Head of caudate nucleus (tissue), 42 donors: Measurements from ENCODE around the gene MOV10L1.
"Not testable (repeated sequence)": the region's sequence is repeated elsewhere in the genome, so short reads cannot be mapped to it uniquely, and the experiment has no call there.

Experiments used
- DNase-seq, 42 donors: peaks; one replicate each; pipeline versions ENCODE4 v3.0.0 to v3.0.0-alpha.2; 2020 to 2021; ENCODE audit warnings: mixed read lengths in 7 of 42
- intact Hi-C: fragments of 100-400 bp; cut with DNase I; formaldehyde crosslinking; loops from one replicate; pipeline ENCODE4 v1.15.0; 2022

Gene MOV10L1

GRCh38 chr22:50202130-50202666, 112.4 kb downstream of the MOV10L1 start:
- intact Hi-C loops: no loop called here
- DNase-seq: no peak

DNA sequence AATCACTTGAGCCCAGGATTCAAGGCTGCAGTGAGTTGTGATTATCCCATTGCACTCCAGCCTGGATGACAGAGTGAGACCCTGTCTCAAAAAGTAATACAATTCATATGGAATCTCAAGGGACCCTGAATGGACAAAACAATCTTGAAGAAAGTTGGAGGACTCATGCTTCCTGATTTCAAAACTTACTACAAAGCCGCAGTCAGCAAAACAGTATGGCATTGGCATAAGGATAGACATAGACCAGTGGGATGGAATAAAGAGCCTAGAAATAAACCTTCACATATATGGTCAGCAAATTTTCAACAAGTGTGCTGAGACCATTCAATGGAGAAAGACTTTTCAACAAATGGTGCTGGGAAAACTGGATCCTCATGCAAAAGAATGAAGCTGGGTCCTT, 113.5 kb downstream of the MOV10L1 start:
- DNase-seq: no peak
- intact Hi-C loops: no loop called here

DNA sequence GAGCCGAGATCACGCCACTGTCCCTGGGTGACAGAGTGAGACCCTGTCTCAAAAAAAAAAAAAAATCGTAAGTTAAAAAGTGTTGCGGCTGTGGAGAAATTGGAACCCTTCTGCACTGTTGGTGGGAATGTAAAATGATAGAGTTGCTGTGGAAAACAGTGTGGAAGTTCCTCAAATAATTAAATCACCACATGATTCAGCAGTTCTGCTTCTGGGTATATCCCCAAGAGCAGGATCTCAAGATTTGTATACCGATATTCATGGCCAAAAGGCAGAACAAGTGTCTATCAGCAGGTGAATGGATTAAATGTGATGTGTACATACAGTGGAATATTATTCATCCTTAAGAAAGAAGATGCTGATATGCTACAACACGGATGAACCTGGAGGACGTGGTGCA, 114.8 kb downstream of the MOV10L1 start:
- intact Hi-C loops: no loop called here
- DNase-seq: no peak

DNA sequence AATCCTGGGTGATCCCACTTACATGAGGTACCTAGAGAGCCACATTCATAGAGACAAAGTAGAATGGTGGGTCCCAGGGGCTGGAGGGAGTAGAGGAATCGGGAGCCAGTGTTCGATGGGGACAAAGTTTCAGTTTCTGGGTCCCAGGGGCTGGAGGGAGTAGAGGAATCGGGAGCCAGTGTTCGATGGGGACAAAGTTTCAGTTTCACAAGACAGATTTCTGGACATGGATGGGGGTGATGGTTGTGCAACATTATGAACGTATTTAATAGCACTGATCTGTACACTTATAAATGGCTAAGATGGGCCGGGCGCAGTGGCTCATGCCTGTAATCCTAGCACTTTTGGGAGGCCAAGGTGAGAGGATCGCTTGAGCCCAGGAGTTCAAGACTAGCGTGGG, 115.2 kb downstream of the MOV10L1 start:
- DNase-seq, intact Hi-C loops: not testable (repeated sequence)

GRCh38 chr22:50205781-50206569, 116.2 kb downstream of the MOV10L1 start:
- intact Hi-C loops: no loop called here

DNA sequence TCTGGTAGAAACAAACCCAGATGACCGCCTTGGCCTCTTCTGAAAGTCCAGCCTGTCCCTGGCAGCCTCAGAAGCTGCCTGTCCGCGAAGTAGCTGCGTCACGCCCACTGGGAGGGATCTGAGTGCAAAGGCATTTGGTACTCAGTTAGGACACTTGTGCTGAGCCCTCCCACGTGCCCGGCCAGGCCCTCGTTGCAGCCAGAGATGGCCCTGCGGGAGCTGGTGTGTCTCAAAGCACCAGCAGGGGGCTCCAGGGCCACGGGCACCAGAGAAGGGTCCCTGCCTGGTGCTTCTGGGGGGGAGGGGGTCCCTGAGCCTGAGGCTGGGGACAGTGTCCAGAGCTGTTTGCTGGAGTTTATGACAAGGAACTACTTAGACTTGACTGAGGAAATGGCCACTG, 116.8 kb downstream of the MOV10L1 start:
- intact Hi-C loops: no loop called here
- DNase-seq: peak in 2 of 42 donors; percentile 54 to 59

More at GRCh38 chr22:50205781-50206569, 116.2 kb downstream of the MOV10L1 start:
- DNase-seq: no peak

- intact Hi-C loops: loop anchor here (2.0 kb wide), 1 partner anchor 61 kb away; no protein-coding TSS in a partner anchor
- no peak for DNase-seq
These were observed 117.8 kb downstream of the MOV10L1 start for GRCh38 chr22:50207383-50208140.

- intact Hi-C loops: loop anchor here (2.0 kb wide), 1 partner anchor 62 kb away; no protein-coding TSS in a partner anchor
- no peak for DNase-seq
These were observed 118.7 kb downstream of the MOV10L1 start for GRCh38 chr22:50208430-50208938.

- no peak for DNase-seq
- intact Hi-C loops: loop anchor here (2.0 kb wide), 1 partner anchor 62 kb away; no protein-coding TSS in a partner anchor
These were observed 119.4 kb downstream of the MOV10L1 start for GRCh38 chr22:50208939-50209892.

- intact Hi-C loops: loop anchor here (2.0 kb wide), 1 partner anchor 63 kb away; no protein-coding TSS in a partner anchor
- DNase-seq: peak in 40 of 42 donors; percentile 45 to 87 (median 71)
These were observed 120.1 kb downstream of the MOV10L1 start for GRCh38 chr22:50209893-50210292.

DNA sequence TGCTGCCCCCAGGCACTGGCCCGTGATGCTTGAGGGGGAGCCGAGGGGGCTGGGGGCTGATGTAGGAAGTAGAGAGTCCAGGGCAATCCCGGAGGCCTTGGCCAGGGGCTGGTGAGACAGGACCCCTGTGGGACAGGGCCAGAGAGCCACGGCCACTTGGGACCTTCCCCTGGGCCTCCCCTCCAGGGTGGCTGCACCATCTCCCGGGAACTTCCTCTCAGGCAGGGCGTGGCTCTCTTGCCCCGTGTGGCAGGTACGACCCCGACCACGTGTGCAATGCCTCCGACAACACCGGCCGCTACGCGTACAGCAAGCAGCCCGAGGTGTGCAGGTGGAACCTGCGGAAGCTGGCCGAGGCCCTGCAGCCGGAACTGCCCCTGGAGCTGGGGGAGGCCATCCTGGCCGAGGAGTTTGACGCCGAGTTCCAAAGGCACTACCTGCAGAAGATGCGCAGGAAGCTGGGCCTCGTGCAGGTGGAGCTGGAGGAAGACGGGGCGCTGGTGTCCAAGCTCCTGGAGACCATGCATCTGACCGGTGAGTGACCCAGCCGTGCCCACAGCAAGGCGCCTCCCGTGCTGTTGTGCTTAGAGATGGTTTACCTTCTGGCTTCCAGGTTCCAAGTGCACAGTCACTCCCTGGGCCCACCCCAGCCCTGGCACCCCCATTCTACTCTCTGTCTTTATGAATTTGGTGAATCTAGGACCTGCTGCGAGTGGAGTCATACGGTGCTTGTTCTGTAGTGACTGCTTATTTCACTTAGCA, 120.8 kb downstream of the MOV10L1 start:
- intact Hi-C loops: no loop called here
- DNase-seq: no peak

GRCh38 chr22:50211147-50211546, 121.3 kb downstream of the MOV10L1 start:
- intact Hi-C loops: no loop called here
- DNase-seq: peak in 10 of 42 donors; percentile 38 to 70 (median 49)
